GM19468 (cell line): ENCODE results near the gene UBE2H.
"Not testable (repeated sequence)": the region's sequence is repeated elsewhere in the genome, so short reads cannot be mapped to it uniquely, and the experiment has no call there.

ENCODE experiments used
- ATAC-seq: cut with Tn5 transposase; IDR thresholded peaks from one replicate; pipeline ENCODE4 v1.9.1; 2021; ENCODE audit warnings: mild to moderate bottlenecking, moderate library complexity, moderate number of reproducible peaks; ENCODE audit not compliant: unreplicated experiment; ENCODE audit errors: extremely low read depth

UBE2H gene

DNA sequence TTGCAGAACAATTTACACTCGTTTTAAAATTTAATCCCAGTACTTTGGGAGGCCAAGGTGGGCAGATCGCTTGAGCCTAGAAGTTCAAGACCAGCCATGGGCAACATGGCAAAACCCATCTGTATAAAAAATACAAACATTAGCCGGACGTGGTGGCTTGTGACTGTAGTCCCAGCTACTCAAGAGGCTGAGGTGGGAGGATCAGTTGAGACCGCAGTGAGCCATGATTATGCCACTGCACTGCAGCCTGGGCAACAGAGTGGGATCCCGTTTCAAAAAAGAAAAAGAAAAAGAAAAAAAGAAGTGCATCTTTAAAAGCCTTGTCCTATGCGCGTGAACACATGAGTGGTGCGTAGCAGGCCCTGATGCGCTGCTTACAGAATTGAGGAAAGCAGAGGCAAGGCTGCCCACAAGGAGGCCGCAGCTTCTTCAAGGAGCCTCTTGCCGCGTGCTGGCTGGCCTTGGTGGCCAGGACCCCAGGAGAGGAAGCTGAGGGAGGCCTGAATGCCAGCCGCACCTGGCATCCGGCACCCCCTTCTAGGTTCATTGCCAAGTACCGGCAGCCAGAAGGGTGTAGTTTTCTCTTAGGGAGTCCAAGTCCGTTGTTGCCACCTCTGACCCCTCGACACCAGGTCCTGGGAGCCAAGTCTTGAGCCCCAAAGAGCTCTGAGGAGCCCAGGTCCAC, 124.5 kb downstream of the UBE2H start:
- no peak for ATAC-seq

DNA sequence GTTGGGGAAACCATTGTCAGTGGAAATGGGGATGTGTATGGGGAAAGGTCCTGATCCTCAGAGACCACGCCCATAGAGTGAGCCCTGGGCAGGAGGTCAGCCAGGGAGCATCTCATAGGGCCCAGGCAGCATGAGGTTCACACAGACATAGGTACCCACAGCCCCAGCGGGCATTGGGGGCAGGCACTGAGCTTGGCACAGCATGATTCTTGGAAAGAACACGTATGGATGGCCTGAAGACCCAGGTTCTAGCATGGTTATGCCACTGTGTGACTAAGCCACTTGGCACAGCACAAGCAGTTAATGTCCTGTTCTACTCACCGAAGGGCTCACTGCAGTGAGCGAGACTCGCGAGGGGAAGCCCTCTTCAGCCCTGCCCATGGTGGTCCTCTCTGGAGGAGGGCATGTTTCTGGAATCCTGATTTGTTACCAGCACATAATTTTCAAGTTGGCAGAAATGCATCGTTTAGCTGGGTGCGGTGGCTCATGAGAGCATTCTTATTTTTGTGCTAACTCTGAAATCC, 125.2 kb downstream of the UBE2H start:
- ATAC-seq, result no peak

DNA sequence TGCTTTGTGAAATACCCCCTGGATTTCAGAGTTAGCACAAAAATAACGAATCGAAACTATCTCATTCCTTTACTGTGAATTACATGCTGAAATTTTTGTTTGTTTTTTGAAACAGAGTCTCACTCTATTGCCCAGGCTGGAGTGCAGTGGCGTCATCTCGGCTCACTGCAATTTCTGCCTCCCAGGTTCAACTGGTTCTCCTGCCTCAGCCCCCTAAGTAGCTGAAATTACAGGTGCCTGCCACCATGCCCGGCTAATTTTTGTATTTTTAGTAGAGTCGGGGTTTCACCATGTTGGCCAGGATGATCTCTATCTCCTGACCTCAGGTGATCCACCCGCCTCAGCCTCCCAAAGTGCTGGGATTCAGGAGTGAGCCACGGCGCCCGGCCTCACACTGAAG, 125.9 kb downstream of the UBE2H start:
- ATAC-seq, result not testable (repeated sequence)

GRCh38 chr7:129825209-129825970, 127.4 kb downstream of the UBE2H start:
- no peak for ATAC-seq

- peak; percentile 20 for ATAC-seq
Observed at GRCh38 chr7:129824291-129825208, 128.2 kb downstream of the UBE2H start.

GRCh38 chr7:129823143-129823542, 129.6 kb downstream of the UBE2H start:
- ATAC-seq, result not testable (repeated sequence)

DNA sequence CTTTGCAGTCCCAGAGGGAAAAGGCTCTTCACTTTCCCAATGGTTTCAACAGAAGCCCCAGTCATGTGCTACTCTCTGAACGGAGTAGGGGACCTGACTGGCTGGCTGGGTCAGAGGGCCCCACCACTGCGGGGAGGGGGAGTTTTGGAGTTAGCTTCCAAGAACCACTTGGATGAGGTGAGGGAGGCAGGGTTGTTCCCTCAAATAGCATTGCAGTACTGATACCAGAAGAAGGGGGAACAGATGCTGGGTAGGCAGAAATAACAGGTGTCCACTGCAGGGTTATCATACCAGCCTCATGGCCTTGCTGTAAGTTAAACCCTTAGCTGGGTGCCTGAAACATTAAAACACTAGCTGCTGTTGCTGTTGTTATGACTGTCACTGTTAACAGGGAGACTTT, 131.3 kb downstream of the UBE2H start:
- no peak for ATAC-seq

DNA sequence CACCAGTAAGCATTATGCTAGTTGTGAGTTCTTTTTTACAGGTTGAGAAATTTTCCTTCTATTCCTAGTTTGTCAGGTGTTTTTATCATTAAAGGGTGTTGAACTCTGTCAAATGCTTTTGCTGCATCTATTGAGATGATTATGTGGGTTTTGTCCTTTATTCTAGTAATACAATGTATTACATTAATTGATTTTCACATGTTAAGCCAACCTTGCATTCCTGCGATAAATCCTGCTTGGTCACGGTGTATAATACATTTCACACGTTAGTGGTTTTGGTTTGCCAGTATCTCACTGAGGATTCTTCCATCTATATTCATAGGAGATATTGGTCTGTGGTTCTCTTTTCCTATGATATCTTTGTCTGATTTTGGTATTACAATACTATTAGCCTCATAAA, 136.0 kb downstream of the UBE2H start:
- ATAC-seq, result no peak

GRCh38 chr7:129807863-129808262, 144.9 kb downstream of the UBE2H start:
- ATAC-seq, result no peak

- ATAC-seq, result no peak
Observed at GRCh38 chr7:129804890-129805719, 147.7 kb downstream of the UBE2H start.

- no peak for ATAC-seq
Observed at GRCh38 chr7:129804111-129804889, 148.5 kb downstream of the UBE2H start.

- ATAC-seq, result no peak
Observed at GRCh38 chr7:129803546-129804081, 149.1 kb downstream of the UBE2H start.

DNA sequence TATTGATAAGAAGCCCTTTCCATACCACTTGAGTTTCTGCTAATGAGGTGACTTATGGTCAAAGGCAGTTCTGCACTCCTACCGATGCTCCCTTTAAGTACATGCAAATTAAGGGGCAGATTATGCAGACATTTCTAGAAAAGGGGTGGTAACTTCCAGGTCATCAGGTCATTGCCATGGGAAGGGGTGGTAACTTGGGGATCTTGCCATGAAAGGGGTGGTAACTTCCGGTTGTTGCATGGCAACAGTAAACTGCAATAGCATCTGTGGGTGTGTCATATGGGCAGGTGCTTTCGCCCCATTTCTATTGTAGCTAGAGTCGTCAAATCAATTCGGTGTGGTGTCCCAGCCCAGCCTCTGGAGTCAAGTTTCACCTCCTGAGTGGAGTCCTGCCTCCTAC, 150.9 kb downstream of the UBE2H start:
- ATAC-seq, result no peak

DNA sequence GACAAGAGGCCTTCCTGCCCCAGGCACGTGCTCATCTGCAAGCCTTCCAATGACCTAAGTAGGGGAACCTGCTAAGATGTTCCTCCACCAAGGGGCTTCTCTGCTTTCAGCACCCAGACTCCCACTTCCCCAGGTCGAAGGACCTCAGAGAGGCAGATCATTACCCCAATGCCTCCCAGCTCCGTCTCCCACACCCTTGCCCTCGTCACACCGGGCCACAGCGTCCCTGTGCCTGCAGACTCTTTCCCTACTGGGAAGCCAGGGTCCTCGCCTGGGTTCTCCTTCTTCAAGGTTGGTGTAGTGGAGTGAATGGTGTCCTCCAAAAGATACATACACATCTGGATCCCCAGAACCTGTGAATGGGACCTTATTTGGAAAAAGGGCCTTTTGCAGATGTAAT, 151.9 kb downstream of the UBE2H start:
- ATAC-seq, result no peak

GRCh38 chr7:129799350-129799955, 153.3 kb downstream of the UBE2H start:
- no peak for ATAC-seq

GRCh38 chr7:129798616-129799349, 154.0 kb downstream of the UBE2H start:
- no peak for ATAC-seq

GRCh38 chr7:129797214-129797789, 155.5 kb downstream of the UBE2H start:
- ATAC-seq, result no peak
